HUES64 (cell line): Measurements from ENCODE around the gene RAB6A.

Experiments
- H3K27ac ChIP-seq: 2 replicates; pipeline ENCODE4 v1.7.0; 2013; ENCODE audit warnings: low read depth, low read length, inconsistent platforms
- H3K27me3 ChIP-seq: 2 replicates; pipeline ENCODE4 v1.6.1; 2013; ENCODE audit warnings: mild to moderate bottlenecking, low read length; ENCODE audit not compliant: insufficient read depth
- H3K36me3 ChIP-seq: 2 replicates; pipeline ENCODE4 v1.6.1; 2013; ENCODE audit warnings: mild to moderate bottlenecking, low read length; ENCODE audit not compliant: insufficient read depth
- H3K4me1 ChIP-seq: 2 replicates; pipeline ENCODE4 v1.6.1; 2013; ENCODE audit warnings: mild to moderate bottlenecking, low read length, moderate library complexity; ENCODE audit not compliant: insufficient read depth
- H3K4me3 ChIP-seq: 2 replicates; pipeline ENCODE4 v1.5.1; 2013; ENCODE audit warnings: mild to moderate bottlenecking, low read length, moderate library complexity
- H3K9ac ChIP-seq: 2 replicates; pipeline ENCODE4 v1.6.1; 2013; ENCODE audit warnings: mild to moderate bottlenecking, low read depth, low read length
- H3K9me3 ChIP-seq: 2 replicates; pipeline ENCODE4 v1.6.1; 2013; ENCODE audit warnings: low read depth, low read length; ENCODE audit not compliant: insufficient read depth
- WGBS: fragments of 150-250, 120-280 bp; methylation state at CpG from one replicate; pipeline ENCODE4 v1.1.7; 2013; ENCODE audit warnings: missing lambda C conversion rate; 5-methylcytosine and 5-hydroxymethylcytosine counted together

RAB6A gene

DNA sequence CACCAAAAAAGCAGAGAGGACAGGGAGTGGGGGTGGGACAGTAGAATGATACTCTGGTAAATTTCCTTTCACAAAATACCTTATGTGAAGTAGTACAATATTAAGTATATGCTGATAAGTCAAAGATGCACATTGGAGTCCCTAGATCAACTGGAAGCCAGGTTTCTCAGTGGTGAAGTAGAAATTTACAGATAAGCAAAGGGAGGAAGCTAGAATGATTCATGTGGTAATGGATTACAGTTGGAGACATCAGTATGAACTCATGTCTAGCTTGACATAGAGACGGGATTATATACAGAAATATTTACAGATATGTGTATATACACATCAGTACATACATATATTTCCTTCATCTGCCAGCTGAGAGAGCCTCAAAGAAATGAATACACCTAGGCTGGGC, 93.0 kb downstream of the RAB6A start:
- H3K36me3 ChIP-seq: no peaks in the 10 kb centered on the region
- H3K4me1 ChIP-seq: no peaks in the 10 kb centered on the region; the same call in 1 of the 2 replicates
- H3K4me3 ChIP-seq: no peak overlapping the region
- H3K9me3 ChIP-seq: no peaks in the 10 kb centered on the region
- H3K27me3 ChIP-seq: 0 out of 2 replicates have a peak, but pooled peaks cover 3% of the 10 kb centered on the region
- no CpG with 5 or more reads among the region's 1 CpG for WGBS
- no peak overlapping the region for H3K9ac ChIP-seq
- no peak overlapping the region for H3K27ac ChIP-seq

- Histone ChIP-seq H3K4me1 (no peaks in the 10 kb centered on the region; the same call in 1 of the 2 replicates), H3K27me3 (peaks cover 22% of the 10 kb centered on the region), H3K27ac (no peak overlapping the region), H3K9me3 (no peaks in the 10 kb centered on the region), H3K4me3 (no peak overlapping the region), H3K36me3 (no peaks in the 10 kb centered on the region), H3K9ac (no peak overlapping the region)
Observed at GRCh38 chr11:73664877-73665276, 96.0 kb downstream of the RAB6A start.

GRCh38 chr11:73663604-73664495, 97.0 kb downstream of the RAB6A start:
- H3K36me3 ChIP-seq: no peaks in the 10 kb centered on the region
- H3K9me3 ChIP-seq: no peaks in the 10 kb centered on the region
- no peak overlapping the region for H3K9ac ChIP-seq
- peaks cover 24% of the 10 kb centered on the region for H3K27me3 ChIP-seq
- H3K4me3 ChIP-seq: no peak overlapping the region
- no peaks in the 10 kb centered on the region; the same call in 1 of the 2 replicates for H3K4me1 ChIP-seq
- no peak overlapping the region for H3K27ac ChIP-seq
- WGBS: 90% methylated on average over 3 of the region's 3 CpGs

DNA sequence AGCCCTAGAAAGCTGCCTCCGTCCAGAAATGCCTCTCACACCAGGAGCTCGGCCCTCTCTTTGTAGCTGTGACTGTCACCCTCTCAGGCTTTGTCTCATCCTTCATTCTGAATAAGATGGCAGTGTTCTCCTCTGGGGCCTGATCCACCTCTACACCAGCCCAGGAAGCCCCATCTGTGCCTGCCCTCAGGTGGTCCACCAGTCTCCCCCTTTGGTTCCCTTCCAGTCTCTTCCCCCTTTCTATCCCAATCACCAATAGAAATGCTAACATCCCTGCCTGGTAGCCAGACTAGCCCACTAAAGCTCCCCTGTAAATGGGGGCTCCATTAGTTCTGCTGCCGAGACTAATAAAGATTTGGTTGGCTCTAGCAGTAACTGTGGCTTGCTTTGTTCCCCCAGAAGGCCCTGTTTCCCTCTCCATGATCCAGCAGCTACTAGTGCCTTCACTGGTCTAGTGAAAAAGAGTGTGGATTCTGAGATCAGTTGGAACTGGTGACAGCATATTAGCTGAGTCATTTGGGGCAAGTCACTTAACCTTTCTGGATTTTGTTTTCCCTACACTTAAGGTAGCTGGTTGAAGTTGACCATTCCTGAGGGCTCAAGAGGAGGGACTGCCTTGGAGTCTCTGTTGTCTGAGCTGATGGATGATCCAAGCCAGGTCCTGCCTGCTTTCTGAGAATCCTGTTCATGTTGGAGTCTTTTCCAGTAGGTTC, 98.3 kb downstream of the RAB6A start:
- H3K27me3 ChIP-seq: peaks cover 24% of the 10 kb centered on the region
- H3K4me1 ChIP-seq: no peaks in the 10 kb centered on the region; the same call in 1 of the 2 replicates
- H3K27ac ChIP-seq: no peak overlapping the region
- no peaks in the 10 kb centered on the region for H3K36me3 ChIP-seq
- H3K9me3 ChIP-seq: no peaks in the 10 kb centered on the region
- no peak overlapping the region for H3K4me3 ChIP-seq
- H3K9ac ChIP-seq: no peak overlapping the region
- WGBS: 91% methylated on average over 3 of the region's 3 CpGs

- WGBS: 8% methylated on average over 40 of the region's 40 CpGs
Observed at GRCh38 chr11:73661035-73661628, 99.7 kb downstream of the RAB6A start.

DNA sequence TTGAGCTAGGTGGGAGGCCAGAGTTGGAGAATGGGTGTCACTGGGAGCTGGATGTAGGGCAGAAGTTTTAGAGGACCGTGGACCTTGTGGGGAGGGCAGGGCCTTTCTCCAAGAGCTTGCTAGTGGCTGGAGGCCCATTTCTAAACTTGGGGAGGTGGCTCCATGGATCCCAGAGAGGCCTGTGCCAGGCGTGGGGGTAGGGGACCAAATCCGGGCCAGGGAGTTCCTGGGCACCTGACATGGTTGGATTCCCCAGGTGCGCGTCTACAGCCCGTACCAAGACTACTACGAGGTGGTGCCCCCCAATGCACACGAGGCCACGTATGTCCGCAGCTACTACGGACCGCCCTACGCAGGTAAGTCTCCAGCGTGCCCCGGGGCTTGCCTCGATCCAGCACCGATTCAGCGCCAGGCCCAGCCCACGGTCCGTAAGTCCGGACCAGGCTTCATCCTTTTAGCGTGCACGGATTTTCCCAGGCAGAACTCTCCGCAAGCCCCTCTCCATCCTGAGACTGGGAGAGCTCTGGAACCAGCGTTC, 100.3 kb downstream of the RAB6A start:
- no peaks in the 10 kb centered on the region for H3K9me3 ChIP-seq
- H3K4me1 ChIP-seq: no peaks in the 10 kb centered on the region; the same call in 1 of the 2 replicates
- no peaks in the 10 kb centered on the region for H3K36me3 ChIP-seq
- H3K4me3 ChIP-seq: no peak overlapping the region
- H3K27me3 ChIP-seq: peaks cover 24% of the 10 kb centered on the region
- WGBS: 62% methylated on average over 25 of the region's 25 CpGs
- no peak overlapping the region for H3K9ac ChIP-seq
- H3K27ac ChIP-seq: no peak overlapping the region

More at GRCh38 chr11:73661035-73661628, 99.7 kb downstream of the RAB6A start:
- peaks cover 24% of the 10 kb centered on the region for H3K27me3 ChIP-seq
- H3K4me3 ChIP-seq: peak overlapping the region; percentile 47
- H3K9me3 ChIP-seq: no peaks in the 10 kb centered on the region
- H3K36me3 ChIP-seq: no peaks in the 10 kb centered on the region
- peak overlapping the region; percentile 38; the same call in 1 of the 2 replicates for H3K27ac ChIP-seq
- no peaks in the 10 kb centered on the region; the same call in 1 of the 2 replicates for H3K4me1 ChIP-seq
- peak overlapping the region; percentile 57 for H3K9ac ChIP-seq

GRCh38 chr11:73659961-73660360, 100.9 kb downstream of the RAB6A start:
- Histone ChIP-seq H3K4me3 (no peak overlapping the region), H3K4me1 (no peaks in the 10 kb centered on the region; the same call in 1 of the 2 replicates), H3K36me3 (no peaks in the 10 kb centered on the region), H3K9ac (no peak overlapping the region), H3K9me3 (no peaks in the 10 kb centered on the region), H3K27me3 (peaks cover 24% of the 10 kb centered on the region), H3K27ac (no peak overlapping the region)
- 96% methylated on average over 2 of the region's 3 CpGs for WGBS

- Histone ChIP-seq H3K27ac (no peak overlapping the region), H3K4me3 (no peak overlapping the region), H3K4me1 (peaks cover 10% of the 10 kb centered on the region; the same call in 1 of the 2 replicates), H3K27me3 (peaks cover 16% of the 10 kb centered on the region), H3K36me3 (no peaks in the 10 kb centered on the region), H3K9me3 (no peaks in the 10 kb centered on the region), H3K9ac (no peak overlapping the region)
- 75% methylated on average over 2 of the region's 3 CpGs for WGBS
Observed at GRCh38 chr11:73656985-73657384, 103.9 kb downstream of the RAB6A start.

GRCh38 chr11:73655686-73656085, 105.2 kb downstream of the RAB6A start:
- Histone ChIP-seq H3K4me1 (peaks cover 15% of the 10 kb centered on the region; the same call in 1 of the 2 replicates), H3K27me3 (peaks cover 9% of the 10 kb centered on the region), H3K36me3 (no peaks in the 10 kb centered on the region), H3K9me3 (no peaks in the 10 kb centered on the region), H3K27ac (no peak overlapping the region), H3K9ac (no peak overlapping the region), H3K4me3 (no peak overlapping the region)
- WGBS: 94% methylated on average over 8 of the region's 8 CpGs

- H3K9me3 ChIP-seq: no peaks in the 10 kb centered on the region
- peaks cover 15% of the 10 kb centered on the region; the same call in 1 of the 2 replicates for H3K4me1 ChIP-seq
- 91% methylated on average over 7 of the region's 7 CpGs for WGBS
- no peak overlapping the region for H3K9ac ChIP-seq
- H3K27me3 ChIP-seq: no peaks in the 10 kb centered on the region
- H3K4me3 ChIP-seq: no peak overlapping the region
- H3K27ac ChIP-seq: no peak overlapping the region
- no peaks in the 10 kb centered on the region for H3K36me3 ChIP-seq
Observed at GRCh38 chr11:73654482-73655021, 106.3 kb downstream of the RAB6A start.
